Right atrium auricular region (tissue), 2 donors: ENCODE data around the gene APOBEC4. TPM values are rescaled to one million over a fixed set of nuclear protein-coding genes. Genes with fewer than 3 reads are reported as not detected.

Source experiments
- total RNA-seq, 2 donors: library from RNA; depleted of rRNA; stranded (reverse); fragments of >200 nt; gene quantifications; one replicate each; pipeline ENCODE4 v1.1.0, GENCODE V29; 2016

The APOBEC4 gene
- total RNA-seq, 2 donors from 2014 or later, result not detected

Other genes with a start within 250 kb of the APOBEC4 start
- gene NMNAT2, start 234.9 kb downstream of the APOBEC4 start, total RNA-seq, result 10 to 100 TPM; 38.6 to 40.0 TPM
- 10 to 100 TPM; 42.0 to 43.6 TPM for gene SMG7, start 180.8 kb downstream of the APOBEC4 start, total RNA-seq
- gene NCF2, start 62.9 kb downstream of the APOBEC4 start, total RNA-seq, result 10 to 100 TPM in 1 of 2 donors, 1 to 10 TPM in 1; 3.2 to 10.7 TPM
- 10 to 100 TPM; 39.2 to 47.0 TPM for gene ARPC5, start 17.5 kb downstream of the APOBEC4 start, total RNA-seq
- gene RGL1, start 151.8 kb upstream of the APOBEC4 start, total RNA-seq, result 10 to 100 TPM; 14.9 to 22.7 TPM